Peyer's patch (tissue), 4 donors: ENCODE measurements around the gene SMARCB1.

Experiments
- CTCF ChIP-seq, 6 experiments: fragments of 450-650 bp in 4 of 6; fragments of 200-600 bp in 2 of 6; sonication (generic) in 1 of 6; IDR thresholded peaks; one replicate each; pipeline ENCODE4 v1.5.1; 2017 to 2019; ENCODE audit warnings: antibody characterized with exemption in 6 of 6, mild to moderate bottlenecking in 3 of 6, moderate library complexity in 1 of 6
- POLR2A ChIP-seq, 2 donors: fragments of 450-650 bp; IDR thresholded peaks; one replicate each; pipeline ENCODE4 v1.5.1; 2017; ENCODE audit warnings: antibody characterized with exemption in 2 of 2, mild to moderate bottlenecking in 2 of 2, moderate library complexity in 2 of 2

- TF ChIP-seq CTCF (IDR thresholded peaks at IDR 0.05) (no peak), POLR2A (IDR thresholded peaks at IDR 0.05) (no peak)
Measured at GRCh38 chr22:23759566-23759965, 27.2 kb upstream of the SMARCB1 start.
